GM20000 (cell line): ENCODE measurements around the gene FBLN1.
"Not testable (repeated sequence)": the region's sequence is repeated elsewhere in the genome, so short reads cannot be mapped to it uniquely, and the experiment has no call there.

Experiments
- DNase-seq: peaks from one replicate; pipeline ENCODE4 v3.0.0; 2012; ENCODE audit warnings: low spot score
- TF ChIP-seq, protein P1 (sequence below): IDR thresholded peaks from 2 replicates; pipeline ENCODE4 v1.5.1; 2012; ENCODE audit warnings: mild to moderate bottlenecking, control low read depth; ENCODE audit errors: extremely low read depth, missing control alignments

The FBLN1 gene

DNA sequence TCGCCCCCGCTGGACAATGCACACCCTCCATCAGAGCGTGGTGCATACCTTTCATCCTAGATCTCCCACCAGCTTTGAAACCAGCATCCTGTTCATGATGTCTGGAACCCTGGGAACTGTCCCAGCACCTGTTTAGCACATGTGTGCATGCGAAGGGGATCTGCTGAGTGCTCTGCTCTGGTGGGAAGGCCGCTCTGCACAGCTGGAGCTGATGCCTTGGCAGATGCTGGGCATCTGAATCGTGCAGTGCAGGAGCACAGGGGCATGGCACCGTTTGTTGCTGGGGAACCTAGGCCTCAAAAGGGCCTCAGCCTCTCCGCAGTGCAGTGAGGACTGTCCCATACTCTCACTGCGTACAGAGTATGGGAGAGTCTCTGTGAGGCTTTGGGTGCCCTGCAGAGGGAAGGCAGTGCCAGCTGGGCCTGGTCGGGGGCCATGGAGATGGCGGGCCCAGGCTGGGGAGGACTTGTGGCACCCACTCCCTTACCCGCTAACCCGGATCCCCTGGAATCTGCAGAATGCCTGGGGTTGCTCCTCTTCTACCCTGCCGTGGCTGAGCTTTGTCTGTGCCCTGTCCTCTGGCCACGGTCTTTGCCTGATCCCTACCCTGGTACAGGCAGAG lies 96.0 kb downstream of the FBLN1 start:
- TF ChIP-seq, protein P1, sequence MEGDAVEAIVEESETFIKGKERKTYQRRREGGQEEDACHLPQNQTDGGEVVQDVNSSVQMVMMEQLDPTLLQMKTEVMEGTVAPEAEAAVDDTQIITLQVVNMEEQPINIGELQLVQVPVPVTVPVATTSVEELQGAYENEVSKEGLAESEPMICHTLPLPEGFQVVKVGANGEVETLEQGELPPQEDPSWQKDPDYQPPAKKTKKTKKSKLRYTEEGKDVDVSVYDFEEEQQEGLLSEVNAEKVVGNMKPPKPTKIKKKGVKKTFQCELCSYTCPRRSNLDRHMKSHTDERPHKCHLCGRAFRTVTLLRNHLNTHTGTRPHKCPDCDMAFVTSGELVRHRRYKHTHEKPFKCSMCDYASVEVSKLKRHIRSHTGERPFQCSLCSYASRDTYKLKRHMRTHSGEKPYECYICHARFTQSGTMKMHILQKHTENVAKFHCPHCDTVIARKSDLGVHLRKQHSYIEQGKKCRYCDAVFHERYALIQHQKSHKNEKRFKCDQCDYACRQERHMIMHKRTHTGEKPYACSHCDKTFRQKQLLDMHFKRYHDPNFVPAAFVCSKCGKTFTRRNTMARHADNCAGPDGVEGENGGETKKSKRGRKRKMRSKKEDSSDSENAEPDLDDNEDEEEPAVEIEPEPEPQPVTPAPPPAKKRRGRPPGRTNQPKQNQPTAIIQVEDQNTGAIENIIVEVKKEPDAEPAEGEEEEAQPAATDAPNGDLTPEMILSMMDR, result no peak
- no peak for DNase-seq

DNA sequence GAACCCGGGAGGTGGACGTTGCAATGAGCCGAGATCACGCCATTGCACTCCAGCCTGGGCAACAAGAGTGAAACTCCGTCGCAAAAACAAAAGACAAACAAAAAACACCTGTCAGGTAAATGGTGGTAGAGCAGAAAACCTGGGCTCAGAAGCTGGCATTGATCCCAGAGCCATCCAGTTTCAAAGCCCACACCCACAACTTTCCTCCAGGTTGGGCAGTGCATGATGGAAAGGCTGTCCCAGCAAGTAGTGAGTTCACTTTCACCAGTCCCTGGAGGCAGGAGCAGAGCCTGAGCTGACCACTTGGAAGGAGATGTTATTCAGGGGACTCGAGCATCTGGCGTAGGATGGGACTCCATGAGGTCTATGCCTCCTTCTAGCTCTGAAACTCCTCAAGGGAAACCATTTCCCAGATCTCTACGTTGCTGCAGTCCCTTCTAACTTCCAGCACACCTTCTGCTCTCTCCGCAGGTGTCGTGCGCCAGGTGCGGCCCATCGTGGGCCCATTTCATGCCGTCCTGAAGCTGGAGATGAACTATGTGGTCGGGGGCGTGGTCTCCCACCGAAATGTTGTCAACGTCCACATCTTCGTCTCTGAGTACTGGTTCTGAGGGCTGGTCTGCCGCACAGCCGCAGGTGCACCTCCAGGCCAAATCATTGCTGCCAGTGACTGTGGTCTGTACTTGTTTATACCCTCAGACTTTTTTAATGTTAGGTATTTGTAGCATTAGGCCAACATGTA lies 97.3 kb downstream of the FBLN1 start:
- TF ChIP-seq, protein P1, result no peak
- DNase-seq, result no peak

- TF ChIP-seq, protein P1, result no peak
Observed at GRCh38 chr22:45600790-45601730, 98.4 kb downstream of the FBLN1 start.

GRCh38 chr22:45602004-45602733 lies 99.5 kb downstream of the FBLN1 start:
- DNase-seq, result no peak
- TF ChIP-seq, protein P1, result no peak

More at GRCh38 chr22:45600790-45601730, 98.4 kb downstream of the FBLN1 start:
- no peak for DNase-seq

DNA sequence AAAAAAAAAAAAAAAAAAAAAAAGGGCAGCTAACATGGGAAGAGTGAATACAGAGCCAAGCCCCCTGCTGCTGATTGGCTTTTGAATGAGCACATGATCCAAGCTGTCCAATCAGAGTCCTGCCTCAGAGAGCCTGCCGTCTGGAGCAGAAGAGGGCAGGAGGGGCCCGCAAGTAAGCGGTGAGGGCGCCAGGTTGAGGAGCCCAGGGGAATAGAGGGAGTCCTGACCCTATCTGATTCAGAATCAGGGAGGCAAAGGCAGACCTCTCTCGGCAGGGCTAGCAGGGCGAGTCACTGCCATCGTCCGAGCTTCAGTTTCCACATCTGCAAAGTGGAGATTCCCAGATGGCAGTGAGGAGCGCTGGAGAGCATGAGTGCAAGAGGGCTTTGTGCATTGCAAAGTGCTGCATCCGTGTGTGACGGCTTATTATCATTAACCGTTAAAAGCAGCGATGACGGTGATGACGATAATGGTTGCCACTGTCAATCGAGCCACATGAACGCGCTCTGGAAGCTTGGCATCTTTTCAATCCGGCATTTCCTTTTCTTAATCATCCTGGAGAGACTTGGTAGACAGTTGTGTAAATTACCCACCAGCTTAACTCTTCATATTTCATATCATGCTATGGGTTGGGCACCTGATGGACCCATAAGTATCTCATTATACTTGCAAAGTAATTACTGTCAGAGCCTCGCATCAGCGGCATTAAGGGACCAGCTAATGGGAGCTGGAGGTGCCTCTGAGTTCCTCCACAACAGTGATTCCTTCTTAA lies 100.3 kb downstream of the FBLN1 start:
- DNase-seq, result no peak
- TF ChIP-seq, protein P1, result no peak

GRCh38 chr22:45603619-45604018 lies 100.9 kb downstream of the FBLN1 start:
- TF ChIP-seq, protein P1, result no peak
- DNase-seq, result no peak

DNA sequence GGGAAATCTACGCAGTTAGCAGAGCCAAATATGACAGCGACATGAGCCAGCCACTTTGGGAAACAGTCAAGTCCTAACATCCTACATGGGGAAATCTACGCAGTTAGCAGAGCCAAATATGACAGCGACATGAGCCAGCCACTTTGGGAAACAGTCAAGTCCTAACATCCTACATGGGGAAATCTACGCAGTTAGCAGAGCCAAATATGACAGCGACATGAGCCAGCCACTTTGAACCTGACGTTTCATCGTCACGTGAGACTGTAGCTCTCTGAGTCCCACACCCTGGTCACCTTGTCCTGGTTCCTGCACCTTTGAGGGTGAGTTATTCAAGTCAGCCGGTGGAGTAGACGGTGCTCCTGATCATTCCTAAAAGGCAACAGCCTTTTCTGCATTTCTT lies 105.4 kb downstream of the FBLN1 start:
- not testable (repeated sequence) for DNase-seq
